H1 (cell line): ENCODE data around the gene SPTBN1. TPM values are rescaled to one million over a fixed set of nuclear protein-coding genes. Genes with fewer than 3 reads are reported as not detected.

ENCODE experiments used
- CTCF ChIA-PET: fragments of 300-600 bp; sonication (Branson Sonifier 250); formaldehyde crosslinking; loops from one replicate; lab custom pipeline; 2021; ENCODE audit not compliant: partially characterized antibody; lab: Charles Lee
- POLR2A ChIA-PET: fragments of 300-600 bp; sonication (Branson Sonifier 250); formaldehyde crosslinking; loops from one replicate; lab custom pipeline; 2021; ENCODE audit warnings: inconsistent platforms; ENCODE audit not compliant: partially characterized antibody; lab: Charles Lee
- DNase-seq, 2 experiments: peaks; one replicate each; pipeline versions ENCODE4 v3.0.0 to v3.0.0-alpha.2; 2010 to 2022; ENCODE audit warnings: low spot score in 2 of 2, low read depth in 1 of 2, mixed read lengths in 1 of 2
- FAIRE-seq: peaks from 2 replicates; lab custom pipeline; 2011; peaks lifted over from hg19 to GRCh38; lab: Jason Lieb, UNC
- H2AFZ ChIP-seq: 2 replicates; pipeline ENCODE4 v1.8.1; 2012; ENCODE audit warnings: low read length, inconsistent platforms
- H2AK5ac ChIP-seq: 2 replicates; pipeline ENCODE4 v1.6.1; 2013; ENCODE audit warnings: low read depth, low read length
- H2BK120ac ChIP-seq: replicated peaks from 2 replicates; pipeline ENCODE3; 2013; ENCODE audit warnings: low read depth, low read length, inconsistent platforms
- H2BK12ac ChIP-seq: 2 replicates; pipeline ENCODE4 v1.6.1; 2013; ENCODE audit warnings: low read depth, low read length
- H2BK15ac ChIP-seq: 2 replicates; pipeline ENCODE4 v1.6.1; 2013; ENCODE audit warnings: low read length
- H2BK20ac ChIP-seq: 2 replicates; pipeline ENCODE4 v1.6.1; 2013; ENCODE audit warnings: low read length
- H2BK5ac ChIP-seq: 2 replicates; pipeline ENCODE4 v1.6.1; 2013; ENCODE audit warnings: low read depth, low read length
- H3K14ac ChIP-seq: 2 replicates; pipeline ENCODE4 v1.6.1; 2013; ENCODE audit warnings: inconsistent platforms; ENCODE audit not compliant: insufficient read length
- H3K18ac ChIP-seq: 2 replicates; pipeline ENCODE4 v1.6.1; 2013; ENCODE audit warnings: low read length; ENCODE audit errors: extremely low read depth
- H3K23ac ChIP-seq: 2 replicates; pipeline ENCODE4 v1.6.1; 2013; ENCODE audit warnings: inconsistent platforms; ENCODE audit not compliant: insufficient read length
- H3K23me2 ChIP-seq: 2 replicates; pipeline ENCODE4 v1.6.1; 2013; ENCODE audit warnings: low read depth, low read length
- H3K27ac ChIP-seq: 2 replicates; pipeline ENCODE4 v1.6.1; 2011; ENCODE audit warnings: low read depth, low read length, inconsistent platforms
- H3K27me3 ChIP-seq, 4 experiments: replicated peaks in 1 of 4; 1 replicate in 1 of 4; 2 replicates in 3 of 4; pipeline versions ENCODE4 v1.6.1 to v1.8.1; 2011 to 2013; ENCODE audit warnings: low read length in 3 of 4, mild to moderate bottlenecking in 3 of 4, inconsistent platforms in 2 of 4, mixed read lengths in 2 of 4, moderate library complexity in 1 of 4; ENCODE audit not compliant: control insufficient read depth in 3 of 4, insufficient read depth in 3 of 4; ENCODE audit errors: extremely low read depth in 1 of 4
- H3K36me3 ChIP-seq, 4 experiments: 2 replicates each; pipeline versions ENCODE4 v1.6.1 to v1.8.1; 2011 to 2013; ENCODE audit warnings: mild to moderate bottlenecking in 4 of 4, low read length in 3 of 4, moderate library complexity in 2 of 4, control low read depth in 1 of 4, inconsistent platforms in 1 of 4; ENCODE audit not compliant: insufficient read depth in 4 of 4, control insufficient read depth in 2 of 4
- H3K4ac ChIP-seq: replicated peaks from 2 replicates; pipeline ENCODE3; 2013; ENCODE audit warnings: low read length, low read depth, mixed read lengths, inconsistent platforms; ENCODE audit not compliant: insufficient read length
- H3K4me1 ChIP-seq, 4 experiments: replicated peaks in 1 of 4; 1 replicate in 1 of 4; 2 replicates in 3 of 4; pipeline versions ENCODE4 v1.6.1 to v1.8.1; 2011 to 2013; ENCODE audit warnings: low read length in 3 of 4, inconsistent platforms in 2 of 4, mixed read lengths in 1 of 4; ENCODE audit not compliant: insufficient read depth in 4 of 4, control insufficient read depth in 3 of 4
- H3K4me2 ChIP-seq, 2 experiments: 2 replicates each; pipeline versions ENCODE4 v1.6.1 to v1.8.1; 2011 to 2013; ENCODE audit warnings: low read depth in 2 of 2, low read length in 2 of 2, control low read depth in 1 of 2, inconsistent platforms in 1 of 2, mild to moderate bottlenecking in 1 of 2; ENCODE audit not compliant: insufficient read depth in 1 of 2
- H3K4me3 ChIP-seq, 4 experiments: fragments of 200-600, 300-600 bp in 1 of 4; sonication (generic), shearing (Covaris generic), sonication (Bioruptor Twin) in 1 of 4; 2 replicates each; pipeline versions ENCODE4 v1.5.1 to v1.8.1; 2011 to 2016; ENCODE audit warnings: low read length in 4 of 4, low read depth in 3 of 4, control low read depth in 2 of 4, inconsistent platforms in 2 of 4, mild to moderate bottlenecking in 2 of 4, mixed read lengths in 1 of 4, moderate library complexity in 1 of 4; ENCODE audit not compliant: insufficient read depth in 2 of 4; ENCODE audit errors: extremely low read depth in 1 of 4
- H3K56ac ChIP-seq: replicated peaks from 2 replicates; pipeline ENCODE3; 2013; ENCODE audit warnings: low read depth, mild to moderate bottlenecking, mixed read lengths, low read length, inconsistent platforms; ENCODE audit not compliant: insufficient read length
- H3K79me1 ChIP-seq: 2 replicates; pipeline ENCODE4 v1.6.1; 2013; ENCODE audit warnings: low read depth, low read length, control low read depth
- H3K79me2 ChIP-seq, 2 experiments: 2 replicates each; pipeline versions ENCODE4 v1.6.1 to v1.8.1; 2012 to 2013; ENCODE audit warnings: low read length in 2 of 2, mild to moderate bottlenecking in 2 of 2, inconsistent platforms in 1 of 2; ENCODE audit not compliant: insufficient read depth in 2 of 2, control insufficient read depth in 1 of 2
- H3K9ac ChIP-seq, 4 experiments: replicated peaks in 1 of 4; 1 replicate in 1 of 4; 2 replicates in 3 of 4; pipeline versions ENCODE4 v1.6.1 to v1.8.1; 2011 to 2013; ENCODE audit warnings: low read depth in 3 of 4, low read length in 3 of 4, control low read depth in 2 of 4, mild to moderate bottlenecking in 2 of 4, moderate library complexity in 2 of 4, inconsistent platforms in 1 of 4; ENCODE audit errors: extremely low read depth in 1 of 4
- H3K9me3 ChIP-seq, 2 experiments: 2 replicates each; pipeline versions ENCODE4 v1.6.1 to v1.8.1; 2012 to 2013; ENCODE audit warnings: mild to moderate bottlenecking in 2 of 2, moderate library complexity in 2 of 2, control low read depth in 1 of 2, inconsistent platforms in 1 of 2, low read depth in 1 of 2, low read length in 1 of 2, mixed read lengths in 1 of 2; ENCODE audit not compliant: insufficient read depth in 2 of 2
- H4K20me1 ChIP-seq, 2 experiments: replicated peaks in 1 of 2; 2 replicates each; pipeline versions ENCODE3 to v1.8.1; 2011 to 2013; ENCODE audit warnings: inconsistent platforms in 2 of 2, low read length in 2 of 2, mild to moderate bottlenecking in 1 of 2; ENCODE audit not compliant: insufficient read depth in 2 of 2, control insufficient read depth in 1 of 2
- H4K5ac ChIP-seq: 2 replicates; pipeline ENCODE4 v1.6.1; 2013; ENCODE audit warnings: low read length, low read depth, mixed read lengths, inconsistent platforms; ENCODE audit not compliant: insufficient read length
- H4K8ac ChIP-seq: 2 replicates; pipeline ENCODE4 v1.8.0; 2013; ENCODE audit warnings: mild to moderate bottlenecking, moderate library complexity, low read length, inconsistent platforms; ENCODE audit not compliant: insufficient read depth; ENCODE audit errors: extremely low read depth
- H4K91ac ChIP-seq: replicated peaks from 2 replicates; pipeline ENCODE3; 2013; ENCODE audit warnings: low read length, mixed read lengths, inconsistent platforms; ENCODE audit not compliant: insufficient read length
- CBX8 ChIP-seq: fragments of 300-800, 300-1000 bp; sonication (generic); IDR thresholded peaks from 2 replicates; pipeline ENCODE4 v1.7.1; 2016; ENCODE audit warnings: low read depth, low read length, borderline replicate concordance
- CTCF ChIP-seq, 3 experiments: IDR thresholded peaks; 1 replicate in 2 of 3; 2 replicates in 1 of 3; pipeline versions ENCODE4 v1.5.1 to v1.6.1; 2011; ENCODE audit warnings: low read length in 3 of 3, mild to moderate bottlenecking in 3 of 3, inconsistent platforms in 2 of 3, low read depth in 1 of 3, moderate library complexity in 1 of 3; ENCODE audit not compliant: insufficient read depth in 1 of 3; ENCODE audit errors: control extremely low read depth in 1 of 3
- E2F6 ChIP-seq: IDR thresholded peaks from 2 replicates; pipeline ENCODE4 v1.6.1; 2012; ENCODE audit warnings: inconsistent platforms
- EGR1 ChIP-seq: IDR thresholded peaks from 2 replicates; pipeline ENCODE4 v1.6.1; 2011; ENCODE audit warnings: low read depth, low read length, borderline replicate concordance
- EZH2 ChIP-seq: fragments of 200-600 bp; sonication (generic); IDR thresholded peaks from 2 replicates; pipeline ENCODE4 v1.7.1; 2012; ENCODE audit warnings: low read depth, mild to moderate bottlenecking, moderate library complexity, low read length, inconsistent platforms; ENCODE audit not compliant: severe bottlenecking
- HDAC6 ChIP-seq: IDR thresholded peaks from one replicate; pipeline ENCODE4 v1.7.1; 2012; ENCODE audit warnings: low read depth, mild to moderate bottlenecking, inconsistent platforms, low read length, moderate library complexity
- JUND ChIP-seq: IDR thresholded peaks from 2 replicates; pipeline ENCODE4 v1.6.1; 2011; ENCODE audit warnings: mild to moderate bottlenecking, improper control_type of control experiment, low read length
- MAFK ChIP-seq: IDR thresholded peaks from 2 replicates; pipeline ENCODE4 v1.6.1; 2012; ENCODE audit warnings: low read depth, mild to moderate bottlenecking, improper control_type of control experiment, low read length
- PHF8 ChIP-seq: fragments of 200-600 bp; sonication (generic); conservative IDR thresholded peaks from 2 replicates; pipeline ENCODE4 v1.7.1; 2012; ENCODE audit warnings: low read depth, mild to moderate bottlenecking, inconsistent platforms, low read length, moderate library complexity
- POLR2AphosphoS5 ChIP-seq: IDR thresholded peaks from 2 replicates; pipeline ENCODE4 v1.6.1; 2011; ENCODE audit warnings: low read depth, low read length
- RBBP5 ChIP-seq: IDR thresholded peaks from 2 replicates; pipeline ENCODE4 v1.7.1; 2012; ENCODE audit warnings: low read depth, mild to moderate bottlenecking, inconsistent platforms, low read length, moderate library complexity, borderline replicate concordance
- WGBS, 2 experiments: shearing (Covaris generic) in 1 of 2; methylation state at CpG; one replicate each; pipeline versions ENCODE4 v1.1.6 to v1.1.7; 2013 to 2015; ENCODE audit warnings: low lambda C conversion rate in 2 of 2, mixed read lengths in 2 of 2, inconsistent platforms in 1 of 2, low coverage in 1 of 2, missing lambda C conversion rate in 1 of 2; ENCODE audit not compliant: insufficient replicate concordance in 2 of 2, insufficient coverage in 1 of 2, insufficient read length in 1 of 2; ENCODE audit errors: extremely low coverage in 1 of 2, missing lambda C conversion rate in 1 of 2; 5-methylcytosine and 5-hydroxymethylcytosine counted together
- polyA plus RNA-seq, 7 experiments: library from polyadenylated mRNA; depleted of rRNA in 3 of 7; stranded (reverse) in 5 of 7; unstranded in 2 of 7; fragments of >200 nt in 5 of 7; fragments of 200-250 nt in 2 of 7; gene quantifications; 1 replicate in 5 of 7; 2 replicates in 1 of 7; 4 replicates in 1 of 7; pipeline versions ENCODE4 v1.2.1 to v1.2.3, GENCODE V29; 2011 to 2013; ENCODE audit warnings: missing spikeins in 2 of 7, mixed read lengths in 2 of 7
- total RNA-seq: library from RNA; stranded (reverse); fragmentation: NEBNext Ultra II Directional; extraction: Animal tissue kit (Norgen Biotek cat#: 25700); gene quantifications from 2 replicates; pipeline ENCODE4 v1.2.1, GENCODE V29; 2021

The SPTBN1 gene
- total and polyA plus RNA-seq, 2 of the 8 experiments (the other 6 are each of a cell fraction or from before 2014, with no cell fraction given): 31.8 to 180 TPM

- Histone ChIP-seq H4K5ac (no peak overlapping the region), H3K4ac (no peak overlapping the region), H4K8ac (no peak overlapping the region), H3K79me2 (peaks cover 0 to 5% of the 10 kb centered on the region in 2 experiments; a peak in 1 of 4 replicates), H3K4me2 (no peak overlapping the region), H2BK5ac (no peak overlapping the region), H3K56ac (no peak overlapping the region), H3K27me3 (no peaks in the 10 kb centered on the region), H3K9me3 (no peaks in the 10 kb centered on the region), H2BK120ac (no peak overlapping the region), H4K20me1 (peaks cover 0 to 2% of the 10 kb centered on the region in 2 experiments), H3K79me1 (no peaks in the 10 kb centered on the region; the same call in 1 of the 2 replicates), H2BK15ac (no peak overlapping the region), H2AFZ (no peak overlapping the region), H3K4me3 (no peak overlapping the region), H2AK5ac (no peak overlapping the region), H3K18ac (no peak overlapping the region), H2BK20ac (no peak overlapping the region), H3K14ac (no peak overlapping the region), H3K4me1 (no peaks in the 10 kb centered on the region), H3K23ac (no peak overlapping the region), H2BK12ac (no peak overlapping the region), H3K23me2 (no peaks in the 10 kb centered on the region), H3K36me3 (no peaks in the 10 kb centered on the region; a peak in 1 of 8 replicates), H3K9ac (no peak overlapping the region), H3K27ac (no peak overlapping the region), H4K91ac (no peak overlapping the region)
- no peak for DNase-seq
- POLR2A ChIA-PET: no interaction called here
- 89% methylated on average over 2 of the region's 2 CpGs; no CpG with 5 or more reads in 1 of the 2 experiments for WGBS, 2 experiments
- CTCF ChIA-PET: no interaction called here
- no peak for FAIRE-seq
- TF ChIP-seq MAFK (no peak), POLR2AphosphoS5 (no peak), EZH2 (no peak), RBBP5 (no peak), HDAC6 (no peak), E2F6 (no peak), PHF8 (no peak), CBX8 (no peak), CTCF (IDR thresholded peaks at IDR 0.05; ENCODE audit: control extremely low read depth in 1 of 3, insufficient read depth in 1 of 3, low read depth in 1 of 3, low read length in 3 of 3) (no peak), EGR1 (no peak), JUND (no peak)
Measured at GRCh38 chr2:54476852-54477251, 20.7 kb downstream of the SPTBN1 start.
